HG02973 (cell line): ENCODE measurements around the gene NR2E1.

Source experiments
- ATAC-seq: cut with Tn5 transposase; IDR thresholded peaks from one replicate; pipeline ENCODE4 v1.9.1; 2021; ENCODE audit warnings: moderate library complexity; ENCODE audit not compliant: unreplicated experiment

NR2E1 gene

GRCh38 chr6:108207013-108207412 lies 41.2 kb downstream of the NR2E1 start:
- no peak for ATAC-seq

DNA sequence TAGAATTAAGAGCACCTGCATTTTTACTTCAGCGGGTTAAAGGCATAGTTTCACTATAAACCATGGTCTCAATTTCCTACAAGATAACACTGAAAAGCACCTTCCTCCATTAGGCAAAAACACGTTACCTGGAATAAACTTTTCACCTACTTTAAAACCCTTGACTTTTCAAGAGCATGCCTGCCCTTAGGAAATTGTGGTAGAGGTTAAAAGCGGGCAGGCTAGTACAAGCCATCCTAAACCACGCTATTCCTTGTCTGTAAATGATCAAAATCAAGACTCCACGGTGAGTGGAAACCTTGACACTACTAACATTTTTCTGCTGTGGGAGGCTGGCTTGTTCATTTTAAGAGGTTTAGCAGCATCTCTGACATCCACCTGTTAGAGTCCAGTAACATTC lies 43.9 kb downstream of the NR2E1 start:
- ATAC-seq = no peak

- no peak for ATAC-seq
These were observed 44.7 kb downstream of the NR2E1 start for GRCh38 chr6:108210556-108210955.

DNA sequence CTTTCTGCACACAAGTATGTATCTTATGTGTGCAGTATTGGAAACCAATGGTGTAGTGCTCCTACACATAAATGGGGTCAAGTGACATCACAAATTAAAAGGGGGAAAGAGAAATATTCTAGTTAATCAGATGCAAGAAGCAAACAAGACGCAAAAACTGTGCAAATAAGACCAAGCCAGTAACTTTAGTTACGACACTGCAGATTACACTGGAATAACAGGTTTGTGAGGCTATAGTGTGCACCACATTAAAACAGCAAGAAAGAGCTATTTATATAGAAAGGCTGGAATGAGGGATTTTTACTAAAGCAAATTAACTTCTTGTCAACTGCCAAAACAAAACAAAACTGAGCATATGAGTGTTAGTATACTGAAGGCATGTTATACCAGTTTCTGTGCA lies 45.8 kb downstream of the NR2E1 start:
- ATAC-seq = no peak

GRCh38 chr6:108222064-108222463 lies 56.2 kb downstream of the NR2E1 start:
- ATAC-seq = no peak

DNA sequence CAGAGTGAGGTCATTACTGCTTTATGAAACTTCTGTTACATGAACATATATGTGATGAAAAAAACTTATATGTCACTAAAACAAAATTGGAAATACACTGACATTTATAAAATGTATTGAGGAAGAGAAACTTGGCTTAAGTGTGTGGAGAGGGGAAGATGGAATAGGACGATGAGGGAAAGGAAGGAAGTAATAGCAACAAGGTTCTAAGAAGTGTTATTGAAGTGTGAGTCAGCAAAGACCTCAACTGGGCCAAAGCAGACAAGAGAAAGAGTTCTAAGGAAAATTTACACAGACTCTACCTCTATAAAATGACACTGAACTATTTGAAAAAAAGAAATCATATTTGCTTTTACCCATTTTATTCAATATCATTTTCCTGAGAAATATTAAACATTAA lies 56.7 kb downstream of the NR2E1 start:
- ATAC-seq = no peak

- ATAC-seq = no peak
These were observed 61.5 kb downstream of the NR2E1 start for GRCh38 chr6:108227290-108227689.

- no peak for ATAC-seq
These were observed 62.6 kb downstream of the NR2E1 start for GRCh38 chr6:108228416-108228815.

DNA sequence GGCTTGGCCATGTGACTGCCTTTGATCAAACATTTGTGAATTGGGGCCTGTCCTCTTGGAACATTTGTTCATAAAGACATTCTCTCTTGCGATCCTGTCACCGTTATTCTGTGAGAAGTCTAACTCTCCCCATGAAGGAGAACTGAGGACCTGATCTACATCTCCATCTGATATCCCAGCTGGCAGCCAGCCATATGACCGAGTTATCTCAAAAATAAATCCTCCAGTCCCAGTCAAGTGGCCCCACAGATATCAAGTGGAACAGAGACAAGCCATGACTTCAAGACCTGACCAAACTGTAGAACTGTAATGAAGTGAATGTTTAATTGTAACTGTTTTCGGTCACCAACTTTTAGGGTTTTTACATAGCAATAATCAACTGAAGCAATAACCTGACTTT lies 69.3 kb downstream of the NR2E1 start:
- ATAC-seq = no peak

- no peak for ATAC-seq
These were observed 71.0 kb downstream of the NR2E1 start for GRCh38 chr6:108236791-108237190.

DNA sequence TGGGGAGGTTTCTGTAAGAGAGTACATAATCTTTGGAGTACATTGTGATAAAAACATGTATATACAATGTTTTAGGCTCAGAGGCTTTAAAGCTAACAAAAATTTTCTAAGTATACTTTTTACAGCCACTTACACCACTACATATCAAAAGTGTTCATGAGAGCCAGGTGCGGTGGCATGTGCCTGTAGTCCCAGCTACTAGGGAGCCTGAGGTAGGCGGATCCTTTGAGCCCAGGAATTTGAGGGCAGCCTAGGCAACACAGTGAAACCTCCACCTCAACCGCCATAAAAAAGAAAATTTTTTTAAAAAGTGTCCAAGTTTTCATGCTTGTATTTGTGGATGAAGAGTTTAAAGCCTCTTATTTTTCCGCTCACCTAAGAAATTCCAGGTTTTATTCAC lies 72.5 kb downstream of the NR2E1 start:
- no peak for ATAC-seq
